Prostate gland (tissue), 2 donors: ENCODE data around the gene SHISAL1. TPM values are rescaled to one million over a fixed set of nuclear protein-coding genes. Genes with fewer than 3 reads are reported as not detected.

Experiments
- DNase-seq: peaks from one replicate; pipeline ENCODE4 v3.0.0-alpha.2; 2019; ENCODE audit warnings: low spot score
- H3K27ac ChIP-seq, 2 donors: fragments of 200-600 bp; sonication (generic); 2 replicates each; pipeline ENCODE4 v1.5.1; 2017 to 2019
- H3K27me3 ChIP-seq: fragments of 200-600 bp; sonication (generic); replicated peaks from 2 replicates; pipeline ENCODE4 v1.5.1; 2019; ENCODE audit not compliant: insufficient read depth
- H3K36me3 ChIP-seq, 2 donors: fragments of 200-600 bp; sonication (generic); 1 replicate in 1 of 2; 2 replicates in 1 of 2; pipeline versions ENCODE4 v1.5.1 to v1.8.1; 2017 to 2019
- H3K4me1 ChIP-seq: fragments of 200-600 bp; sonication (generic); replicated peaks from 2 replicates; pipeline ENCODE4 v1.5.1; 2019
- H3K4me3 ChIP-seq, 2 donors: fragments of 200-600 bp; sonication (generic); 2 replicates each; pipeline ENCODE4 v1.5.1; 2017 to 2019
- H3K9me3 ChIP-seq: fragments of 200-600 bp; sonication (generic); 2 replicates; pipeline ENCODE4 v1.5.1; 2017
- POLR2A ChIP-seq: fragments of 450-650 bp; IDR thresholded peaks from one replicate; pipeline ENCODE4 v1.6.1; 2016; ENCODE audit warnings: antibody characterized with exemption, mild to moderate bottlenecking
- POLR2AphosphoS5 ChIP-seq: sonication (generic); formaldehyde crosslinking; IDR thresholded peaks from one replicate; pipeline ENCODE4 v1.6.1; 2017; ENCODE audit warnings: antibody characterized with exemption
- WGBS: methylation state at CpG from one replicate; pipeline ENCODE4 v1.1.5; 2018; 5-methylcytosine and 5-hydroxymethylcytosine counted together
- intact Hi-C: fragments of 100-400 bp; cut with DNase I; formaldehyde crosslinking; loops from one replicate; pipeline ENCODE4 v1.14.2; 2022
- total RNA-seq, 2 donors: library from RNA; depleted of rRNA; stranded (reverse); fragments of >200 nt; gene quantifications; one replicate each; pipeline ENCODE4 v1.1.0, GENCODE V29; 2016
- TF ChIP-seq, protein P1 (sequence below), 4 experiments: fragments of 200-600 bp in 2 of 4; fragments of 450-650 bp in 2 of 4; sonication (generic) in 2 of 4; IDR thresholded peaks; 1 replicate in 3 of 4; 2 replicates in 1 of 4; pipeline ENCODE4 v1.5.1; 2016 to 2019; ENCODE audit warnings: antibody characterized with exemption in 4 of 4, mild to moderate bottlenecking in 2 of 4, moderate library complexity in 2 of 4

The SHISAL1 gene
- total RNA-seq, 2 donors from 2014 or later = 1.8 to 7.8 TPM

DNA sequence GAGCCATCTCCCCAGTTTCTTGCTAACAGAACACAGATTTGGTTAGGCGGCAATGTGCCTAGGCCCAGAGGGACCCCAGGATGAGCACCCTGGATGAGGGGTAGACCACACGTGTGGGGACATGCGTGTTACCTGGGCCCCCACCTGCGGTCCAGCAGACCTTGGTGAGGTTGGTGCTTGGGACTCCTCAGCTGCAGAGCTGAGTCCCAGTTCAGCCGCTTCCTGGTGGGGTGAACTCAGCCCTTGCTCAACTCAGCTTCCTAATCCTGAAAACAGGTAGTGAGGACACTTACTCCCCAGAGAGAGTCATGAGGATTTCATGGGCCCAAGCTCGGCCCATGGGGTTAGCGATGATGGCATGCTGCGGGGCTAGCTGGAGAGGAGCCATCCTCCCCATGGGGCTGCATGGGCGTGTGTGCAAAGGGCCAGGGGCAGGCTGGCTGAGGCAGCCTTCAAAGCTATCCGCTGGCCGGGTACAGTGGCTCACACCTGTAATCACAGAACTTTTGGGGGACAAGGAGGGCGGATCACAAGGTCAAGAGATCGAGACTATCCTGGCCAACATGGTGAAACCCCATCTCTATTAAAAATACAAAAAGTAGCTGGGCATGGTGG is 46.9 kb upstream of the SHISAL1 start:
- Histone ChIP-seq H3K36me3 (no peaks in the 10 kb centered on the region), H3K27ac (no peak overlapping the region), H3K27me3 (no peaks in the 10 kb centered on the region), H3K4me3 (no peak overlapping the region), H3K9me3 (no peaks in the 10 kb centered on the region), H3K4me1 (no peaks in the 10 kb centered on the region)
- intact Hi-C loops = loop anchor here (5.0 to 10.0 kb wide), 2 partner anchors 138 to 275 kb away; partner anchors contain the start of gene RTL6
- DNase-seq = no peak
- no peak for TF ChIP-seq POLR2A
- no peak for TF ChIP-seq POLR2AphosphoS5
- TF ChIP-seq, protein P1, sequence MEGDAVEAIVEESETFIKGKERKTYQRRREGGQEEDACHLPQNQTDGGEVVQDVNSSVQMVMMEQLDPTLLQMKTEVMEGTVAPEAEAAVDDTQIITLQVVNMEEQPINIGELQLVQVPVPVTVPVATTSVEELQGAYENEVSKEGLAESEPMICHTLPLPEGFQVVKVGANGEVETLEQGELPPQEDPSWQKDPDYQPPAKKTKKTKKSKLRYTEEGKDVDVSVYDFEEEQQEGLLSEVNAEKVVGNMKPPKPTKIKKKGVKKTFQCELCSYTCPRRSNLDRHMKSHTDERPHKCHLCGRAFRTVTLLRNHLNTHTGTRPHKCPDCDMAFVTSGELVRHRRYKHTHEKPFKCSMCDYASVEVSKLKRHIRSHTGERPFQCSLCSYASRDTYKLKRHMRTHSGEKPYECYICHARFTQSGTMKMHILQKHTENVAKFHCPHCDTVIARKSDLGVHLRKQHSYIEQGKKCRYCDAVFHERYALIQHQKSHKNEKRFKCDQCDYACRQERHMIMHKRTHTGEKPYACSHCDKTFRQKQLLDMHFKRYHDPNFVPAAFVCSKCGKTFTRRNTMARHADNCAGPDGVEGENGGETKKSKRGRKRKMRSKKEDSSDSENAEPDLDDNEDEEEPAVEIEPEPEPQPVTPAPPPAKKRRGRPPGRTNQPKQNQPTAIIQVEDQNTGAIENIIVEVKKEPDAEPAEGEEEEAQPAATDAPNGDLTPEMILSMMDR (IDR thresholded peaks at IDR 0.05) = no peak
- WGBS = 94% methylated on average over 13 of the region's 13 CpGs

DNA sequence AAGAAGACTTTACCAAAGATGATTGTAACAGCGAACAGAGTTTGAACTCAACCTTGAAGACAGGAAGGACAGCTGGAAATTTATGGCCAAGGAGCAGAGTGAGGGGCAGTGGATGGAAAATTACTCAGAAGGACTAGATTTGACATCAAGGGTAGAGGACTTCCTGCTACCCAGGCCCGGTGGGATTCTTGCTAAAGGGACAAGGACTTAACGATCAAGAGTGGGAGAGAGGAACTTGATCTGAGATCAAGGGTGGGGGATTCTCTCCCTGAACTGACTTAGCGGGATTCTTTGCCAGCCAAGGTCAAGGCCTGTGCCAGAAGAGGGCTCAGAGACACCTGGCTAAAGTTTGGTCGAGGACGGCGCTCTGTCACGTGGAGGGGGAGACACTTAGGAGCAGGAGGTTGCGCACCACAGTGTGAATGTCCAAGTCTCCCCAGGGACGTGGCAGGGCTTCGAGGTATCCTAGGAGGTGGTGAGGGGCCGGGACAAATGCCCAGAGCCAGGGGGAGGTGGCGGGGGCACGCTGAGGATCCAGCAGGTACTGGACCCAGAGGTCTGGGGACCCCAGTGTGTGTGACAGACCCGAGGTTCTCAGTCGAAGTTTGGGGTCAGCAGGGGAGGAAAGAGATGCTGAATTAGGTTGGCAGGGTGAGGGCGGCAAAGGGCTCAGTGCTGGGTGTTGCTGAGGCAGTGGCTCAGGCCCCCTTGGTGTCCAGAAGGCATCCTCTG is 46.1 kb upstream of the SHISAL1 start:
- Histone ChIP-seq H3K4me1 (no peaks in the 10 kb centered on the region), H3K36me3 (no peaks in the 10 kb centered on the region), H3K9me3 (no peaks in the 10 kb centered on the region), H3K27me3 (no peaks in the 10 kb centered on the region), H3K4me3 (no peak overlapping the region), H3K27ac (peak overlapping the region in 1 of 2 donors; percentile 49)
- no peak for DNase-seq
- WGBS = 87% methylated on average over 17 of the region's 17 CpGs
- intact Hi-C loops = loop anchor here (10.0 kb wide), 1 partner anchor 274 kb away; no protein-coding TSS in a partner anchor
- TF ChIP-seq, protein P1 (IDR thresholded peaks at IDR 0.05) = no peak
- no peak for TF ChIP-seq POLR2A
- no peak for TF ChIP-seq POLR2AphosphoS5

DNA sequence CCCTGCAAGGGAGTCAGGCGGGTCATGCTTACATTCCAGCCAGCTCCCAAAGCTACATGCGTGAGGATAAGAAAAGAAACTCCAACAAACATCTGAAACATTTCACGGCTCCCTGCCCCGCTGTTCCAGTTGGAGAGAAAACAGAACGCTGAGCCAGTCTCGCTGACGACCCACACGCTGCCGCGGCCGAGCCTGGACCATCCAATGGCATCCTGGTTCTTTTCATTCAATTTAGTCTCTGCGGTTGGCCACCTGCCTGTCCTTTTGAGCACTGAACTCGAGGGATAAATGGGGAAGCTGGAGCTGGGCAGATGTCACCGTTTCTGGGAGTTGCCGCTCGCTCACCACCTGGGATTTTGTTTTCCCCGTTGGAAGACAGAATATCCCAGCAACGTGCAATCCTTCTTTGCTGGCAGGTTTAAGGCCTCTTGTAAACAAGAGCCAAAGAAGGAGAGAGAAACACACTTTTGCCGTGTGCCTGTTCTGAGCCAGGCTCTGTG is 45.3 kb upstream of the SHISAL1 start:
- Histone ChIP-seq H3K9me3 (no peaks in the 10 kb centered on the region), H3K27ac (peak overlapping the region in 1 of 2 donors; percentile 10), H3K27me3 (no peaks in the 10 kb centered on the region), H3K4me1 (no peaks in the 10 kb centered on the region), H3K4me3 (no peak overlapping the region), H3K36me3 (no peaks in the 10 kb centered on the region)
- no peak for DNase-seq
- TF ChIP-seq POLR2AphosphoS5 (peak; percentile 6), POLR2A (no peak)
- WGBS = 14% methylated on average over 19 of the region's 19 CpGs
- intact Hi-C loops = loop anchor here (10.0 kb wide), 1 partner anchor 273 kb away; no protein-coding TSS in a partner anchor

DNA sequence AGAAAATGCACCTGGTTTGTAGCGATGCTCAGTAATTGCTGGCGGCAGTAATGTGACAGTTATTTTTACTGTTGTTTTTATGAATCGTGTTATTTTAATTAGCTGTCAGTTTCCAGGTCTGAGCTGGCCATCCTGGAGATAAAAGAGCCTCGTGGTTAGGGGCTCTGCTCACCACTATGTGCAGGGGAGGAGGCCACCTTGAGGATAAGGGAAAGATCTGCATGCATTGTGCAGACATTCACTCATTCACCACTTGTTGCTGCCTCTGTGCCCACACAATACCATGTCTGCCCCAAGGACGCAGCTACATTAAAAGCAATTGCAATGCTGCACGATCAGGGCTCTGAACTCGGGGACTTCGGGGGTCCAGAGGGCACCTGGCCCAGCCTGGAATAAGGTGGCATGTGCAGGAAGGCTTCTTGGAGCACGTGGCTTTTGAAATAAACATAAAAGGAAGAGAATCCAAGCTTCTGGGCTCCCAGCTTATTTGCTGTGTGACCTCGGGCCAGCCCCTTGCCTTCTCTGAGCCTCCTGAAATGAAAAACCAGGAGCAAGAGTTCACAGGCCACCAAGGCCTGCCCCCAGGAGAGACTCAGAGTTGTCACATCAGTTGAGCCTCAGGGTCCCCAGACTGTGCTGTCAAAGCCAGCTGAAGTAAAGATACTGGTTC is 44.7 kb upstream of the SHISAL1 start:
- H3K4me1 ChIP-seq = no peaks in the 10 kb centered on the region
- intact Hi-C loops = loop anchor here (10.0 kb wide), 1 partner anchor 273 kb away; no protein-coding TSS in a partner anchor
- no peaks in the 10 kb centered on the region for H3K9me3 ChIP-seq
- no peak for TF ChIP-seq POLR2AphosphoS5
- TF ChIP-seq, protein P1 (IDR thresholded peaks at IDR 0.05) = no peak
- 36% methylated on average over 10 of the region's 10 CpGs for WGBS
- no peaks in the 10 kb centered on the region for H3K36me3 ChIP-seq
- DNase-seq = no peak
- no peak overlapping the region for H3K4me3 ChIP-seq
- H3K27ac ChIP-seq = peak overlapping the region in 1 of 2 donors; percentile 10
- no peaks in the 10 kb centered on the region for H3K27me3 ChIP-seq

DNA sequence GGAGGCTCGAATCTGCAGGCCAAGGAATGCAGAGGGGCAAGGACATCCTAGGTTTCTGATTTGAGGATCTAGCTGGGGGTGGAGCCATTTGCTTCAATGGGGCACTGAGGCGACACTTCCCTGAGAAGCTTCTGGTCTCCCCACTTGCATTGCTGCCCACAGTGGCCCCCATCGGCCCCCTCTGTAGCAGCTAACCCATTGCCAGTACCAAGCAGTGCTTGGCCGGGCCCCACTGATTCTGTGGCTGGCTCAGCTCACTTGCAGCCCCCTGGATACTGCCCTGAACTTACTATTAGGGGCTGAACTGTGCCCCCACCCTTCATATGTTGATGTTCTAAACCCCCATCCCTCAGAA is 42.9 kb upstream of the SHISAL1 start:
- DNase-seq = no peak

More for the DNA sequence above, 42.9 kb upstream of the SHISAL1 start:
- 66% methylated on average over 4 of the region's 4 CpGs for WGBS
- Histone ChIP-seq H3K9me3 (no peaks in the 10 kb centered on the region), H3K27me3 (peaks cover 3% of the 10 kb centered on the region), H3K27ac (no peak overlapping the region), H3K4me1 (no peaks in the 10 kb centered on the region), H3K36me3 (no peaks in the 10 kb centered on the region), H3K4me3 (no peak overlapping the region)
- no peak for TF ChIP-seq POLR2AphosphoS5
- TF ChIP-seq POLR2A = no peak
- intact Hi-C loops = loop anchor here (10.0 kb wide), 1 partner anchor 271 kb away; no protein-coding TSS in a partner anchor
